Activated CD8-positive, alpha-beta memory T cell treated with anti-CD3 and anti-CD28 coated beads, Interleukin-2, amount 50 U/mL, for 1 hour (primary cell): Measurements from ENCODE around the gene GPR50.

Experiments used
- DNase-seq: peaks from one replicate; pipeline ENCODE4 v3.0.0-alpha.2; 2020; ENCODE audit errors: extremely low read depth

GPR50 gene

DNA sequence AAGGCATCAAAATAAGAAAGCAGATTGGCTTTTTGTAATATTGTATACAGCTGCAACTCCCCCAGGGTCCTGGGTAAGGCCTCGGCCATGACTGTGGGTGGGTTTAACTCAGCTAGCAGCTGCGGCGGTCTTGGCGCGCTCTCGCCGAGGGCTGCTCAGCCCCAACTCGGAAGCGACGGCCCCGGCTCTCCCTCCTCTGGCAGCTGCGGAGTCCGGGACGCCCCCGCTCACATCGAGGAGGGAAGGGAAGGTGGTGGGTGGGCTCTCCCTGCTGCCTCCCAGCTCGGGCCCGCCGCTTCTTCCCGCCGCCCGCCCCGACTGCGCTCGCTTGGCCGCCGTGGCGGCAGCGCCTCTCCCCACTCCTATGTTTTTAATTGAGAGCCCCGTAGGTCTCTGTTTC is 51.2 kb downstream of the GPR50 start:
- no peak for DNase-seq

DNA sequence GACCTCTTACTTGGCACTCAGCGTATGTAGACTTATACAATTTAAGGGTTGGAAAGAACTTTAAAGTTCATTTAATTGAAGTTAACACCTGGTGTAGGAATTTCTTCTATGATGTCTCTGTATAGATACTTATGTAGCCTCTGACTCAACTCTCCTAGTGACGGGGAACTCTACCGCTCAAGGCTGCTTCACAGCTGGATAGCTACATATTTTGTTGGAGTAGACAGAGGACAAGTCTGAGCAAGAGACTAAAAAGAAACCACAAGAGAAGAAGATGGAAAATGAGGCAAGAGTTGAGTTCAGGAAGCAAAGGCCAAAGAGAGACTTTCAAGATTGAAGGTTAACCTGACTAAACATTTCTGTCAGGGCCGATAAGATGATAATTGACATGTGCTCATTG is 52.6 kb downstream of the GPR50 start:
- no peak for DNase-seq
